ENCODE data around the gene VAMP4. TPM values are rescaled to one million over a fixed set of nuclear protein-coding genes. Genes with fewer than 3 reads are reported as not detected.

Gene VAMP4
- total and polyA plus RNA-seq, 11 donors, result 3.8 to 11.3 (median 7.1) TPM

- TF ChIP-seq POLR2A (IDR thresholded peaks at IDR 0.05) (no peak), CTCF (IDR thresholded peaks at IDR 0.05) (no peak)
- WGBS, 4 donors, result 94 to 100% (median 100%) methylated on average over 1 of the region's 1 CpG
- no peaks in the 10 kb centered on the region for H3K27me3 ChIP-seq
- intact Hi-C loops (cut with DNase I), result no loop called here
- H3K4me3 ChIP-seq, result no peak overlapping the region
- H3K36me3 ChIP-seq, result peaks cover 0 to 74% (median 30%) of the 10 kb centered on the region in 9 donors
- ATAC-seq (no peak), DNase-seq (no peak)
- H3K27ac ChIP-seq, result no peak overlapping the region
- peaks cover 0 to 19% (median 3%) of the 10 kb centered on the region in 12 donors for H3K4me1 ChIP-seq
- no peaks in the 10 kb centered on the region for H3K9me3 ChIP-seq
Measured at GRCh38 chr1:171712341-171712740, 29.5 kb downstream of the VAMP4 start.

- H3K27ac ChIP-seq, result no peak overlapping the region
Measured at GRCh38 chr1:171711643-171712042, 30.2 kb downstream of the VAMP4 start.

GRCh38 chr1:171707583-171707982 is 34.3 kb downstream of the VAMP4 start:
- 87 to 93% (median 89%) methylated on average over 3 of the region's 3 CpGs for WGBS, 4 donors
- Histone ChIP-seq H3K9me3 (no peaks in the 10 kb centered on the region), H3K4me3 (no peak overlapping the region), H3K27me3 (no peaks in the 10 kb centered on the region), H3K4me1 (no peaks in the 10 kb centered on the region), H3K27ac (no peak overlapping the region), H3K36me3 (peaks cover 0 to 82% (median 53%) of the 10 kb centered on the region in 9 donors)
- TF ChIP-seq POLR2A (IDR thresholded peaks at IDR 0.05), result no peak
- TF ChIP-seq CTCF (IDR thresholded peaks at IDR 0.05), result no peak
- intact Hi-C loops (cut with DNase I), result no loop called here
- DNase-seq, result no peak
- ATAC-seq, result no peak

More at GRCh38 chr1:171711643-171712042, 30.2 kb downstream of the VAMP4 start:
- H3K4me3 ChIP-seq, result no peak overlapping the region
- no peak for TF ChIP-seq POLR2A (IDR thresholded peaks at IDR 0.05)
- no peak for TF ChIP-seq CTCF (IDR thresholded peaks at IDR 0.05)
- ATAC-seq, result no peak
- H3K4me1 ChIP-seq, result peaks cover 0 to 12% (median 1%) of the 10 kb centered on the region in 12 donors
- H3K27me3 ChIP-seq, result no peaks in the 10 kb centered on the region
- H3K36me3 ChIP-seq, result peaks cover 0 to 73% (median 37%) of the 10 kb centered on the region in 9 donors
- WGBS, 4 donors, result 95 to 97% (median 96%) methylated on average over 4 of the region's 4 CpGs
- intact Hi-C loops (cut with DNase I), result no loop called here
- no peaks in the 10 kb centered on the region for H3K9me3 ChIP-seq
- DNase-seq, result no peak

GRCh38 chr1:171702598-171702997 is 39.3 kb downstream of the VAMP4 start:
- no peaks in the 10 kb centered on the region for H3K27me3 ChIP-seq
- DNase-seq, result no peak
- H3K4me3 ChIP-seq, result no peak overlapping the region
- H3K9me3 ChIP-seq, result no peaks in the 10 kb centered on the region
- TF ChIP-seq CTCF (IDR thresholded peaks at IDR 0.05), result no peak
- TF ChIP-seq POLR2A (IDR thresholded peaks at IDR 0.05), result no peak
- no peak overlapping the region for H3K27ac ChIP-seq
- intact Hi-C loops (cut with DNase I), result no loop called here
- no peak for ATAC-seq
- no peaks in the 10 kb centered on the region for H3K4me1 ChIP-seq
- H3K36me3 ChIP-seq, result peaks cover 0 to 72% (median 61%) of the 10 kb centered on the region in 9 donors

Measured in heart left ventricle (tissue), 16 donors.